HL-60/S4 (cell line): ENCODE measurements around the gene NCAPG2.
"Not testable (repeated sequence)": the region's sequence is repeated elsewhere in the genome, so short reads cannot be mapped to it uniquely, and the experiment has no call there.

Source experiments
- in situ Hi-C: fragments of 300-500 bp; cut with MboI; formaldehyde crosslinking; loops from 2 replicates; pipeline ENCODE4 v1.14.3; 2022; ENCODE audit warnings: low sequenced_read_pairs

The NCAPG2 gene

GRCh38 chr7:158710651-158711102, 6.1 kb upstream of the NCAPG2 start:
- in situ Hi-C loops = no loop called here

- in situ Hi-C loops = no loop called here
Observed at GRCh38 chr7:158707610-158708009, 3.0 kb upstream of the NCAPG2 start.

DNA sequence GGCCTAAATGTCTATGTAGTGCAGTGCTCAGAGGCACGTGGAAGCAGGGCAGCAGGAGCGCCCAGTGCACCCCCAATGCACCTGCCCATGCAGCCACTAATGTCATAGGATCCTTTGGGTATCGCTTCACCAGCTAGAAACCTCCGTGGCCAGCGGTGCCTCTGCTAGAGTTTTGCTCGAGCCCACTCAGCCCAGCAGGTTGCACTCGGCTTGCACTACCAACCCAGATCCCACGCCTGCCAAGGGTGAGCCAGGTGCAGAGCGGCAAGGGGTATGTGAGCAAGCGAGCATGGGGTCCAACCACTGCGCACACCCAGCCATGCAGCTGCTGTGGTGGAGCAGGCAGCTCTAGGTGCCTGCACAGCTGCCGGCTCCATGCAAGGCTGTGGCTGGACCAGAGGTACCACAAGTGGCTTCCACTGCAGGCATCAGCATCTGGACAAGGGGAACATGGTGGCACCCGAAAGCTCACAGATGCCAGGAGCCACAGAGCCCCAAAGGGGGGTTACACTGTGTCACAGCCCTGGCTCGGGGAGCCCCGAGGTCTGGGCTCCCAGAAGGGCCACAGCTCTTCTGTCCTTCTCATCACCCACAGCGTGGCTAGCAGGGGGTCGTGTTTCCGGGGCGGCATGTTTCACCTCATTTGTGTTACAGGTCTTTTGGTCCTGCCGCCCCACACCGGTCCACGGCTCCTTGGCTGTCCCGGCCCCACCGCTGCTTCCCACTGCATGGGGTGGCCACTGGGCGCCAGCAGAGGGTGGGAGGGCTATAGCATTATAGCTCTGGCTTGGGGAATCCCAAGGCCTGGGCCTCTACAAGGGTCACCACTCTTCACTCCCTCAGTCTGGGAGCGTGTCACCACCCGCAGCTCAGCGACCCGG, 2.3 kb upstream of the NCAPG2 start:
- in situ Hi-C loops = no loop called here

DNA sequence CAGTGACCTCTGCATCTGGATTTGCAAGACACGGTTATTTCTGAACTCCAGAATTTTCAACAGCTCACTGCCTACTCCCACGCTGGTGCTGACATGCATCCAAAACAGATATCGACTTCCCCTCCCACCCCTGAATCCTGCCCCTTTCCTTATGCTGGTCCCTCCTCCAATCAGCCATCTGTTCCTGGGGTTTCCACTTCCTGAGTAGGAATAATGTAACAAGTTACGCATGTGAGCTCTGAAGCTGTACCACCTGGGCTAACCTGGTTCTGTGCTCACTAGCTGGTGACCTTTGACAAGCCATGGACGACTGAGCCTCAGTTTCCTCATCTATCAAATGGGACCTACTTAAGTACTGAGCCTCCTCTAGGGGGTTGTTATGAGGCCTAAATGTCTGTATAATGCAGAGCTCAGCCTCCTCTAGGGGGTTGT, 1.7 kb upstream of the NCAPG2 start:
- in situ Hi-C loops = no loop called here

- in situ Hi-C loops = no loop called here
Observed at GRCh38 chr7:158705234-158705850, 738 bp upstream of the NCAPG2 start.

GRCh38 chr7:158703679-158704523, 703 bp downstream of the NCAPG2 start:
- in situ Hi-C loops = not testable (repeated sequence)

DNA sequence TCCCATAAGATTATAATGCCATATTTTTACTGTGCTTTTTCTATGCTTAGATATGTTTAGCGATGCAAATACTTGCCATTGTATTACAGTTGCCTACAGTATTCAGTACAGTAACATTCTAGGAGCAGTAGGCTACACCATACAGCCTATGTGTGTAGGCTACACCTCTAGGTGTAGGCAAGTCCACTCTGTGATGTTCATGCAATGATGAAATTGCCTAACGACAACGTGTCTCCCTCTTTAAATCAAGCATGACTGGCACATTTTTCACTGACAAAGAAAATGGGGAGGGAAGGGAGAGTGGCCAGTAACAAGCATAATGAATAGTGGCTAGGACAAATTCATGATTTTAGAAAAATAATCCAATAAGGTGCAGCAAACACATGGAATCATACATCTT, 1.7 kb downstream of the NCAPG2 start:
- in situ Hi-C loops = no loop called here

GRCh38 chr7:158702196-158702595, 2.4 kb downstream of the NCAPG2 start:
- in situ Hi-C loops = no loop called here

DNA sequence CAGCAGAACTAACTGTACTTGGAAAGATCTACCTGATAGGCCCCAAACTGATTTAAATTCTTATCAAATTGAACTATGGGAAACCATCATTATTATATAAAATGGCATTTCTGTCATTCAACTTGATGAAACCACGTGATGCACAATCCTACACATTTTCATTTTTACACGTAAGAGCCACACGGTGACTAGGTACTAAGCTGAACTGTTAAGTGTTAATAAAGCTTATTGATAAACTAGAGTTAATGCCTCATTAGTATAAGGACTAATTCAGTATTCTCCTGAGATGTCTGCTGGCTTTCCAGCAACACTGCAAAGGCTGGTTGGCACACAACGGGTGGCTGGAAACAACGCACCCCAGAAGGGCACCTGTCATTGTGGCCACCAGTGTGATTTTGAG, 4.6 kb downstream of the NCAPG2 start:
- in situ Hi-C loops = no loop called here

DNA sequence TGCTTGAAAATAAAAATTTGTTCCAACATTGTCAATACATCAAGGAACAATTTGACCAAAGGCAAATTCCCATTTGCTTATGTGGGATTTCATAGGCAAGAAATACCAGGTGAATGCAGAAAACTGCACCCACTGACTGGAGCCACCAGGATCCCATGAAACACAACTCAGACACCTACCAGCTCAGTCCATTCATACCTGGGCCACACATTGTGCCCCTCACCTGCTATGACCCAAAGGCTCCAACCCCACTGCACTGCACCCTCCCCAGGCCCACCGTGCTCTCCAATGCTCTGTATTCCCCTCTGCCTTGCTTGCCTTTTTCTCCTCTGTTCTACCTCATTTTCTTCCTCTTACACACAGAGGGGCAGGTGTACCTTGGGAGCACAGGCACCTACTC, 5.3 kb downstream of the NCAPG2 start:
- in situ Hi-C loops = loop anchor here (10.0 kb wide), 1 partner anchor 285 kb away; no protein-coding TSS in a partner anchor

GRCh38 chr7:158698657-158699195, 5.9 kb downstream of the NCAPG2 start:
- in situ Hi-C loops = loop anchor here (10.0 kb wide), 1 partner anchor 286 kb away; no protein-coding TSS in a partner anchor

- in situ Hi-C loops = loop anchor here (10.0 kb wide), 1 partner anchor 287 kb away; no protein-coding TSS in a partner anchor
Observed at GRCh38 chr7:158697597-158697996, 7.0 kb downstream of the NCAPG2 start.

DNA sequence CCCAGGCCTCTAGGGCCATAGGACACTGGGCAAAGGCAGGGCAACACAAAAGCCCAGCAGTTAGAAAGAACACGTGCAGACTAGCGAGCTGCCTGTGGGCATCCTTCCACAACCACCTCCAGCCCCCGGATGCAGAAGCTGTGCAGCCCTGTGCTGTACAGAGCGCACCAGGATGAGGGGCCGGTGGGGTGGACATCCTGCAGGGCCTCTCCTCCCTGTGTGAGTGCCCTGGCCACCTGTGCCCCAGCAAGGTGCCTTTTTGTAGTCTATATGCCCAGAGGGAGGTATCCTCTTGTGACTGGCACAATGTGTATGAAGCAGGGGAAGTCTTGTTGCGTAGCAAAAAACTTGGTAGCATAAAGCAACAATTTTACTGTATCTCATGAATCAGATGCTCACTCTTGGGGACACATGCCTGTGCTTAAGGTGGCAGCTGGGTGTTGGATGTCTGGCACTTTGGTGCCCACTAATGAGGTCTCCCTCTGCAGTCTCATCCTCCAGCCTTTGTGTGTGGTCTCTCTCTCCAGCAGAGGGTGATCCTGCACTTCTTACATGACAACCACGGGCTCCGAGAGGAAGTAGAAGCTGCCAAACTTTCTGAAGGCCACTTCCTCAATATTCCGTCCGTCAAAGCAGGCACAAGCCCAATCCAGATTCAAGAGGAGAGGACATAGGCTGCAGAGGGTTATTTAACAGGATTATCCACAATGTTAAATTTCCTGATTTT, 8.7 kb downstream of the NCAPG2 start:
- in situ Hi-C loops = loop anchor here (10.0 kb wide), 1 partner anchor 289 kb away; no protein-coding TSS in a partner anchor

- in situ Hi-C loops = loop anchor here (10.0 kb wide), 1 partner anchor 290 kb away; no protein-coding TSS in a partner anchor
Observed at GRCh38 chr7:158695056-158695455, 9.5 kb downstream of the NCAPG2 start.

DNA sequence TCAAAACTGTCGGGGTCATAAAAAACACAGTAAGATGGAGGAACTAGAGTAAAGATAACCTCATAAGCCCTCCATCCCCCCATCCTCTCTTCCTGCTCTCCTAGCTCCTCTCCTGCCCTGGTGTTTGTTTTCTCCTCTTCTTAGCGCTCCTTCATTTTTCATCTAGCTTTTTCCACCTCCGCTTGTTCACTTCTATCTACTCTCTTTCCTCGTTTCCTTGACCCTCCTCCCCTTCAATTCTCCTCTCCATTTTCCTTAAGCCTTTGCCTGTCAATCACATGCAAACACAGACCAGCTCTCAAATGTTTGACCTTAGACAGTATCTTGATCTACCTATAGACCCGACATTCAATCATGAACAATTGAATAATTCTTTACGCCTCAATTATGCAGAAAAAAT, 10.0 kb downstream of the NCAPG2 start:
- in situ Hi-C loops = loop anchor here (10.0 kb wide), 1 partner anchor 290 kb away; no protein-coding TSS in a partner anchor

GRCh38 chr7:158689488-158689887, 15.1 kb downstream of the NCAPG2 start:
- in situ Hi-C loops = no loop called here

DNA sequence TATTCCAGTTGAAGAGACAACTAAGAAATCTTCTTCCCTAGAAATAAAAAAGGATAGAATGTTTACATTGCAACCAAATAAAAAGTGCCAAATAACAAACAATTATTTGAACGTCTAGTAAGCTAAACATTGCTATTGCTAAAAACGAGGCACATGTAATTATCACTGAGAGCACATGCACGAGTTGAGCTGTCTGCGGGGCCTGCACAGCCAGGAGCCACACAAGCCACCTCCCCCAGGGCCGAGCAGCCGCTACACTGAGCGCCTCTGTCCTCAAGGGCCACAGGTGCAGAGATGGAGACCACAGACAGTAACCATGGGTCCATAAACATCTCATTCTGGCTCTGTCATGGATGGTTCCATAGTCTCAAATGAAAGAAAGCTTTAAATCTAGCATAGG, 17.2 kb downstream of the NCAPG2 start:
- in situ Hi-C loops = no loop called here

- in situ Hi-C loops = no loop called here
Observed at GRCh38 chr7:158685693-158686092, 18.9 kb downstream of the NCAPG2 start.

GRCh38 chr7:158684329-158684728, 20.3 kb downstream of the NCAPG2 start:
- in situ Hi-C loops = no loop called here

- in situ Hi-C loops = no loop called here
Observed at GRCh38 chr7:158683541-158683940, 21.1 kb downstream of the NCAPG2 start.
